ENCODE data around the gene PREPL. TPM values are rescaled to one million over a fixed set of nuclear protein-coding genes. Genes with fewer than 3 reads are reported as not detected.

The PREPL gene
- total RNA-seq, 2 donors from 2014 or later: 46.6 to 73.1 TPM

DNA sequence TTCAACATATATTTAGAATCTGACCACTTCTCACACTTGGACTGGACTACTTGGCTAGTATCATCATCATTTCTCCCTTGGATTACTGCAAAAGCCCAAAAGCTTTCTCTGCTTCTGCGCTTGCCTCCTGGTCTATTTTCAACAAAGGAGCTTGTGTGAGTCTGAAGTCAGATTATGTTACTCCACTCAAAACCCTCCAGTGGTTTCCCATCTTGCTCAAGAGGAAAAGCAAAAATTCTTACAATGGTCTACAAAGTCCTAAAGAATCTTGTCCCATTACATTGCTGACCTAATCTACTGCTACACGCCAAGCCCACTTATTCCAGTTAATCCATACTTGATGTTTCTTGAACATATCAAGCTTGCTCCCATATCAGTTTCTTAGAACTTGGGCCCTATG is 9.6 kb downstream of the PREPL start:
- intact Hi-C loops (cut with DNase I): no loop called here
- DNase-seq (ENCODE audit: low spot score): no peak

GRCh38 chr2:44351088-44351487 is 10.2 kb downstream of the PREPL start:
- intact Hi-C loops (cut with DNase I): no loop called here

DNA sequence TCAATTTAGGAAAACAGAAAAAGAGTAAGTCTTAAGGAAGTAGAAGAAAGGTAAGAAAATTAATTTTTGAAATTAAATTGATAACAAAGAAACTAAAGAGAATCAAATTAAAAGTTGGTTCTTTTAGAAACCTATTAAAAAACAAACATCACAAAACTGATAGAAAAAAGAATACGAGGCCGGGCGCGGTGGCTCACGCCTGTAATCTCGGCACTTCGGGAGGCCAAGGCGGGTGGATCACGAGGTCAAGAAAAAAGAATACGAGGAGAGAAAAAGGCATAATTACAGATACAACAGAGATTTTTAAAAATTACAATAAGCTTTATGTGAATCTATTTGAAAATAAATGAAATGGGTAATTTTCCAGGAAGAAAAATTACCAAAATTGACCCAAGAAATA is 11.8 kb downstream of the PREPL start:
- intact Hi-C loops (cut with DNase I): no loop called here
- no peak for DNase-seq (ENCODE audit: low spot score)

More at GRCh38 chr2:44351088-44351487, 10.2 kb downstream of the PREPL start:
- DNase-seq (ENCODE audit: low spot score): no peak

DNA sequence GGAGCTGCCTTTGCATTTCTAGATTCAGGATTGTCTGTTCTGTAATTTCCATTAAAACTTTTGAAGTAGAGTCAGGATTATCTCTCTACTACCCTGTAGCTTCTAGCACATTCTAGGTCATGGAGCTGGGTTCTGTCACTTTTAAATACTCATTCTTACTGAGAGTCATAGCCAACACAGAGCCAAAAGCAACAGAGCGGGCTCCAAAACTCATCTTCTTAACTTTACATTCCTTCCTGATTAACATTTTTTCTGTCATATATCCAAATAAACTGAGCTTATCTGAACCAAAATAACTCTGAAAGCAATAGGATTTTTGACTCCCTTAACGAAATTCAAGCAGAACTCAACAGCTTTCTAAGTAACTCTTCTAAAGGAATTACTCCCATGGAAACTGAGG is 12.9 kb downstream of the PREPL start:
- intact Hi-C loops (cut with DNase I): no loop called here
- DNase-seq (ENCODE audit: low spot score): no peak

GRCh38 chr2:44347526-44347925 is 13.8 kb downstream of the PREPL start:
- intact Hi-C loops (cut with DNase I): loop anchor here in 1 of 2 donors (1.0 kb wide), 1 partner anchor 17 kb away; no protein-coding TSS in a partner anchor
- DNase-seq (ENCODE audit: low spot score): no peak

DNA sequence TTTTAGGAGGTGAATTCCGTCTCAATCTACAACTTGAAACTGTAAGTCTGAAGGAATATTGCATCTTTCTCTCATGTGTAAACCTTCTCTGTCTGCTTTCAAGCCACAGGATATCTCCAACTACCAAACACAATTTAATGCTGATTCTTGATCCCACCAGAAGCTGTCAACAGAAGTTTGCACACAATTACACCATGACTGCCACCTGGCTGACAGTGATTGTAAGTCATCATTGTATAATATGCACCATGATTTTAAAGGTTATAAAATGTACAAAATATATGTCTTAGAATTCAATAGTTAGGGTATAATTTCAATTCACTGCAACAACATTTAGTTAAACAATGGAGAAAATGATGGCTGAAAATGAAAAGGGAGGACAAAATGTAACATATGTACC is 18.4 kb downstream of the PREPL start:
- intact Hi-C loops (cut with DNase I): no loop called here

DNA sequence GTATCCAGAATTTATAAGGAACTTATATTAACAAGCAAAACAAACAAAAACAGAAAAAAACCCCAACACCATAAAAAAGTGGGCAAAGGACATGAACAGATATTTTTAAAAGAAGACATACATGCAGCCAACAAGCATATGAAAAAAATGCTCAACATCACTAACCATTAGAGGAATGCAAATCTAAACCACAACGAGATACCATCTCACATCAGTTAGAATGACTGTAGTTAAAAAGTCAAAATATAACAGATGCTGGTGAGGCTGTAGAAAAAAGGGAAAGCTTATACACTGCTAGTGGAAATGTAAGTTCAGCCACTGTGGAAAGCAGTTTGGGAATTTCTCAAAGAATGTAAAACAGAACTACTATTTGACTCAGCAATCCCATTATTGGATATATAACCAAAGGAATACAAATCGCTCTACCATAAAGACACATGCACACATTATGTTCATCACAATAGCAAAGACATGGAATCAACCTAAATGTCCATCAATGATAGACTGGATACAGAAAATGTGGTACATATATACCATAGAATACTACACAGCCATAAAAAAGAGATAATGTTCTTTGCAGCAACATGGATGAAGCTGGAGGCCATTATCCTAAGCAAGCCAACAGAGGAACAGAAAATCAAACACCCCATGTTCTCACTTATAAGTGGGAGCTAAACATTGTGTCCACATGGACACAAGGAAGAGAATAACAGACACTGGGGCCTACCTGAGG is 25.3 kb downstream of the PREPL start:
- DNase-seq (ENCODE audit: low spot score): no peak
- intact Hi-C loops (cut with DNase I): no loop called here

More for the DNA sequence above, 18.4 kb downstream of the PREPL start:
- DNase-seq (ENCODE audit: low spot score): no peak

DNA sequence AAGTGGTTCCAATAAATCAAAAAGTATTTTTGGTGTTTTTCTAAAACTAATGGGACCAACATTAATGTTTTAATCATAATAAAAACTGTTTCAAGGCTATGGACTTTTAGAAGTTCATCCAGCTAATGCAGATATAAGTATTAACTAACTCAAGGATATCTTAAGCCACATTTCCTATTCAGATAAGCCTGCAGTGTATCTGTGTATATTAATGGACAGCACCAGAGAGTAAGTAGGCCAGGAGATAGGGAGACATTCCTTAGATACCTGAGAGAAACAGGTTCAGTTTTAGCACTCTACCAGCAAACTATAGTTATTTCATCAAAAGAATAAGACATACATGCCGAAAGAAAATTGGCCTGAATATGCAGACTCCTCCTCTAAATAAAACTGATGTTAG is 27.3 kb downstream of the PREPL start:
- no peak for DNase-seq (ENCODE audit: low spot score)

GRCh38 chr2:44330801-44331200 is 30.5 kb downstream of the PREPL start:
- no peak for DNase-seq (ENCODE audit: low spot score)
- intact Hi-C loops (cut with DNase I): loop anchor here in 1 of 2 donors (1.0 kb wide), 1 partner anchor 16 kb away; no protein-coding TSS in a partner anchor

More for the DNA sequence above, 27.3 kb downstream of the PREPL start:
- intact Hi-C loops (cut with DNase I): no loop called here

- no peak for DNase-seq (ENCODE audit: low spot score)
- intact Hi-C loops (cut with DNase I): no loop called here
Measured at GRCh38 chr2:44329343-44329742, 32.0 kb downstream of the PREPL start.

GRCh38 chr2:44328750-44329149 is 32.5 kb downstream of the PREPL start:
- intact Hi-C loops (cut with DNase I): no loop called here
- DNase-seq (ENCODE audit: low spot score): no peak

DNA sequence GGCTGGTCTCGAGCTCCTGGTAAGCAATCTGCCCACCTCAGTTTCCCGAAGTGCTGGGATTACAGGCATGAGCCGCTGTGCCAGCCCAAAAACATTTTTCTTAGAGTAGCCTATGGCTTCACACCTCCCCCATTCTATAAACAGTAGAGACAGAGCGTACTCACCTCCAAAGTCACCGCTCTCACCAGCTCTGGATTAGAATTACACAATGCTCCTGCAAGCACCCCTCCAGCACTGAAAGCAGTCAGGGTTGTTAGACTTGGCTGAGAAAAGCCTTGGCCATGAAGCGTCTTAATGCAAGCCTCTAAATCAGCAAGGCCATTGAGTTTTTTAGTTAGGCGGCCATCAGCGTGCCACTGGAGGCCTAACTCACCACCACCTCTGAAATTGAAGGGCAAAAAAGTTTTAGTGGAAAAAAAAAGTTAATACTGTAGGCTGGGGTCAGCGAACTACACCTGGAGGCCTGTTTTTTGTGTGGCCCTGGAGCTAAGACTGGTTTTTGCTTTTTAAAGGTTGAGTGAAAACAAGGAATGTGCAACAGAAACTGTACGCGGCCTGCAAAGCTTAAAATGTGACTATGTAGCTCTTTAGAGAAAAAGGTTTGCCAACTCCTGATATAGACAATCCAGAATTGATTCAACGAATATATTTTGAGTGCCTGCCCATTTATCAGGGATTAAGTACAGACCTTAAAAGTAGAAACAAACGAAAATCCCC is 34.6 kb downstream of the PREPL start:
- no peak for DNase-seq (ENCODE audit: low spot score)
- intact Hi-C loops (cut with DNase I): no loop called here

DNA sequence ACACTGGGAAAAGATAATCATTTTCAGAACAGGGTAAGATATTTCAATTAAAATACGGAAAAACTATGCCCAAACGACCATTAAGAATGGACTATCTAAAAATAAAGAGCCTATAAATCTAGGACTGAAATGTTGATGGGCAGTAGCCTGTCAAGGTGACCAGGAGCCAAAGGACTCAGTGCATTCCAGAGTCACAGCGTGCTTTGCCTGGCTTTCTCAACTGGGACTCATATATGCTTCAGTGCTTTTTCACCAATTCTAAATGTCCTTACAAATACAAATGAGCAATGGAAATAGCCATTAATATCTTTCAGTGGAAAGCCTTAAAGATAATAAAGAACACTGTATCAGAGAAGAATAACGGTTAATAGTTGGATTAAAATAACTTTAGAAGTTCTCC is 35.4 kb downstream of the PREPL start:
- DNase-seq (ENCODE audit: low spot score): no peak
- intact Hi-C loops (cut with DNase I): no loop called here

GRCh38 chr2:44324971-44325426 is 36.3 kb downstream of the PREPL start:
- intact Hi-C loops (cut with DNase I): no loop called here
- no peak for DNase-seq (ENCODE audit: low spot score)

DNA sequence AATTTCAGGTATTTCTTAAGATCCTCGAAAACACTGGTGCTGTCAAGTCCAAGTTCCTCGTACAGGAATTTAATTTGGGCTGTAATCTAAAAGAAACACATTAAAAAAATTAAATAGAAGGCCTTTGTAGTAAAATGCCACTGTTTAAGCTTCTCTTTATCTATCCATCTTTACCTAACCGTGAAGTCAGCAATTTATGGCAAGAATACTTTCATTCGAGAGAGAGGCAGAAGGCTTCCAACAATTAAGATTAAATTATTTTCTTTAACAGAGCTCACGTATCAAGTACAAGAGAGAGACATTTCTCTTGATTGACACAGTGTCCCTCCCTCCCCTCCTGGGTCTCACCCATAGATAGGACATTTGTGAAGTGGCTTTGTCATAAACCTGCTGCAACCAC is 39.9 kb downstream of the PREPL start:
- no peak for DNase-seq (ENCODE audit: low spot score)
- intact Hi-C loops (cut with DNase I): no loop called here

- intact Hi-C loops (cut with DNase I): no loop called here
- DNase-seq (ENCODE audit: low spot score): no peak
Measured at GRCh38 chr2:44320832-44321231, 40.5 kb downstream of the PREPL start.

DNA sequence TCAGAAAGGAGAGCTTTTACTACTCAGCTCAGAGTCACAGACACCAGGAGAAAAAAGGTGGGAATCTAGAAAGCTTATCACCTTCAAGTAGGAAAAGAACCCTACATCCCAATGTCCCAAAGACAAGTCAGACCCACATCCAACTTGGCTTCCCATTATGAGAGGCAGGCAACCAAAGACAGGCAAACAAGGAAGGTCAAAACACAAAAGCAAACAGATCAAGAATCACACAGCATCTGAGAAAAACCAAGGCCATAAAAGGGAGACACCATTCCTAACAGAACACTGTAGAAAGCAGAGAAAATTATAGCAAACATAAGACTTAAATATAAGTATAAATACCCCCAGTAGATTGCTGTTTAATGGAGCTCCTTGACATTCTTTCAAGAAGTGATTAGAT is 45.3 kb downstream of the PREPL start:
- DNase-seq (ENCODE audit: low spot score): no peak
- intact Hi-C loops (cut with DNase I): no loop called here

GRCh38 chr2:44314362-44314761 is 46.9 kb downstream of the PREPL start:
- no peak for DNase-seq (ENCODE audit: low spot score)
- intact Hi-C loops (cut with DNase I): no loop called here

DNA sequence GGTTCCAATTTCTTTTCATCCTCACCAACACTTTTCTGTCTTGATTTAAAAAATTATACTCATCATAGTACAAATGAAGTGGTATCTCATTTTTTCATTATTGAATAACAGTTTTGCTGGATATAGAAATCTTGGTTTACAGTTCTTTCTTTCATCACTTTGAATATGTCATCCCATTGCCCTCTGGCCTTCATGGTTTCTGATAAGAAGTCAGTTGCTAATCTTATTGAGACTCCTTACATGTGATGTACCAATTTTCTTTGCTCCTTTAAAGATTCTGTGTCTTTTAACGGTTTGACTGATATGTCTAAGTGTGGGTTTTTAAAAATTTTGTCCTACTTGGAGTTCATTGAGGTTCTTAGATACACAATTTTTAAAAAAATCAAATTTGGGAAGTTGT is 51.0 kb downstream of the PREPL start:
- intact Hi-C loops (cut with DNase I): no loop called here
- no peak for DNase-seq (ENCODE audit: low spot score)

DNA sequence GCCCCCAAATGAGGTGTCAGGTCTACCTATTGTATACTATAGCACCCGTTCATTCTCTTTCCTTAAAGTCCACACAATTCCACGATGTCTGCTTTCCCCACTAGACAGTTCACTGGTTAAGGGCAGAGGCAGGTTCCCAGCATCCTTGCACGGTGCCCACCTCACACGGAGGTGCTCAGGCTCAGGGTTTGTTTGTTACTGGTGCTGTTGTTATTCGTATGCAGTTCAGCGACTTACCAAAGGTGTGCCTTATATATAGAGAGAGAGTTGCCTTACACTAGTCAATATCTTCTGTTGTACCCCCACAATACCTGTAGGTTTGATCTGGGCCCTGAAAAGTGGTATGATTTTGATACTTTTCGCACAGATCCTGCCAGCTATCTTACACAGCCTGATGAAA is 55.4 kb downstream of the PREPL start:
- no peak for DNase-seq (ENCODE audit: low spot score)
- intact Hi-C loops (cut with DNase I): loop anchor here in 1 of 2 donors (5.0 kb wide), 1 partner anchor 404 kb away; no protein-coding TSS in a partner anchor

GRCh38 chr2:44304258-44304657 is 57.0 kb downstream of the PREPL start:
- intact Hi-C loops (cut with DNase I): no loop called here

More at GRCh38 chr2:44304258-44304657, 57.0 kb downstream of the PREPL start:
- DNase-seq (ENCODE audit: low spot score): no peak

All from posterior vena cava (tissue), 2 donors.